DOHH2 (cell line): Measurements from ENCODE around the gene MACROD2.

ENCODE experiments used
- H3F3A ChIP-seq: fragments of 200-600 bp; sonication (generic), shearing (Covaris generic); 2 replicates; pipeline ENCODE4 v1.6.0; 2016; ENCODE audit warnings: antibody characterized with exemption, mild to moderate bottlenecking; ENCODE audit not compliant: control insufficient read depth, insufficient read depth
- H3K27ac ChIP-seq: fragments of 200-600 bp; sonication (generic); 2 replicates; pipeline ENCODE4 v1.5.1; 2014; ENCODE audit warnings: low read depth, mild to moderate bottlenecking, low read length, moderate library complexity
- H3K27me3 ChIP-seq: fragments of 200-600 bp; sonication (generic); 2 replicates; pipeline ENCODE4 v1.6.1; 2014; ENCODE audit warnings: mild to moderate bottlenecking, low read length, mixed read lengths; ENCODE audit not compliant: control insufficient read depth
- H3K36me3 ChIP-seq: fragments of 200-600 bp; sonication (generic); 2 replicates; pipeline ENCODE4 v1.6.1; 2014; ENCODE audit warnings: mild to moderate bottlenecking, low read length, moderate library complexity, mixed read lengths; ENCODE audit not compliant: control insufficient read depth
- H3K4me1 ChIP-seq: fragments of 200-600 bp; sonication (generic); 2 replicates; pipeline ENCODE4 v1.6.1; 2014; ENCODE audit warnings: mild to moderate bottlenecking, low read length, mixed read lengths; ENCODE audit not compliant: control insufficient read depth
- H3K4me2 ChIP-seq: fragments of 200-600 bp; sonication (generic); 2 replicates; pipeline ENCODE4 v1.6.0; 2014; ENCODE audit warnings: mild to moderate bottlenecking, low read length, moderate library complexity
- H3K4me3 ChIP-seq: fragments of 200-600 bp; sonication (generic); 2 replicates; pipeline ENCODE4 v1.5.1; 2014; ENCODE audit warnings: mild to moderate bottlenecking, low read length, mixed read lengths
- H3K79me2 ChIP-seq: fragments of 200-600 bp; sonication (generic); 2 replicates; pipeline ENCODE4 v1.6.1; 2014; ENCODE audit warnings: mild to moderate bottlenecking, low read length, mixed read lengths; ENCODE audit not compliant: control insufficient read depth
- H3K9me2 ChIP-seq: fragments of 200-600 bp; sonication (generic); replicated peaks from 2 replicates; pipeline ENCODE4 v1.6.1; 2014; ENCODE audit warnings: mild to moderate bottlenecking, low read length, mixed read lengths; ENCODE audit not compliant: control insufficient read depth
- H3K9me3 ChIP-seq: fragments of 200-600 bp; sonication (generic); 2 replicates; pipeline ENCODE4 v1.6.1; 2014; ENCODE audit warnings: antibody characterized with exemption, low read length, mixed read lengths; ENCODE audit not compliant: control insufficient read depth, insufficient read depth
- H4K20me1 ChIP-seq: fragments of 200-600 bp; sonication (generic); 2 replicates; pipeline ENCODE4 v1.6.0; 2014; ENCODE audit warnings: low read depth, mild to moderate bottlenecking, antibody characterized with exemption, low read length, moderate library complexity; ENCODE audit not compliant: control insufficient read depth, insufficient read depth
- CTCF ChIP-seq: fragments of 200-600 bp; sonication (generic); IDR thresholded peaks from one replicate; pipeline ENCODE4 v1.5.1; 2014; ENCODE audit warnings: antibody characterized with exemption, mild to moderate bottlenecking, low read depth, low read length; ENCODE audit not compliant: poor library complexity, severe bottlenecking
- EZH2phosphoT487 ChIP-seq: fragments of 200-600 bp; sonication (generic); IDR thresholded peaks from 2 replicates; pipeline ENCODE4 v1.6.1; 2017; ENCODE audit warnings: borderline replicate concordance, mild to moderate bottlenecking, antibody characterized with exemption, low read length, moderate library complexity, mixed read lengths

The MACROD2 gene

GRCh38 chr20:14633507-14633906 is 638.2 kb downstream of the MACROD2 start:
- H3K9me3 ChIP-seq, result no peaks in the 10 kb centered on the region
- H3K36me3 ChIP-seq, result no peaks in the 10 kb centered on the region
- H3K4me3 ChIP-seq, result no peak overlapping the region
- no peaks in the 10 kb centered on the region for H3K79me2 ChIP-seq
- no peaks in the 10 kb centered on the region for H3K9me2 ChIP-seq
- TF ChIP-seq EZH2phosphoT487 (no peak), CTCF (no peak)
- H3K27me3 ChIP-seq, result no peaks in the 10 kb centered on the region
- H3K27ac ChIP-seq, result no peak overlapping the region
- H3K4me2 ChIP-seq, result no peak overlapping the region
- H3F3A ChIP-seq, result no peaks in the 10 kb centered on the region
- H4K20me1 ChIP-seq, result no peaks in the 10 kb centered on the region
- no peaks in the 10 kb centered on the region for H3K4me1 ChIP-seq

GRCh38 chr20:14634665-14635064 is 639.3 kb downstream of the MACROD2 start:
- Histone ChIP-seq H3F3A (no peaks in the 10 kb centered on the region), H3K4me1 (no peaks in the 10 kb centered on the region), H4K20me1 (no peaks in the 10 kb centered on the region), H3K36me3 (no peaks in the 10 kb centered on the region), H3K27ac (no peak overlapping the region), H3K9me2 (no peaks in the 10 kb centered on the region), H3K79me2 (no peaks in the 10 kb centered on the region), H3K27me3 (no peaks in the 10 kb centered on the region), H3K9me3 (no peaks in the 10 kb centered on the region; the same call in 1 of the 2 replicates), H3K4me3 (no peak overlapping the region), H3K4me2 (no peak overlapping the region)
- TF ChIP-seq CTCF (no peak), EZH2phosphoT487 (no peak)

- no peaks in the 10 kb centered on the region for H4K20me1 ChIP-seq
- H3K27ac ChIP-seq, result no peak overlapping the region
- no peaks in the 10 kb centered on the region for H3K9me2 ChIP-seq
- H3K4me1 ChIP-seq, result no peaks in the 10 kb centered on the region
- no peaks in the 10 kb centered on the region for H3F3A ChIP-seq
- H3K27me3 ChIP-seq, result no peaks in the 10 kb centered on the region
- TF ChIP-seq EZH2phosphoT487, result no peak
- TF ChIP-seq CTCF, result no peak
- no peak overlapping the region for H3K4me3 ChIP-seq
- H3K4me2 ChIP-seq, result no peak overlapping the region
- no peaks in the 10 kb centered on the region; the same call in 1 of the 2 replicates for H3K9me3 ChIP-seq
- no peaks in the 10 kb centered on the region for H3K79me2 ChIP-seq
- no peaks in the 10 kb centered on the region for H3K36me3 ChIP-seq
Measured at GRCh38 chr20:14637441-14637840, 642.1 kb downstream of the MACROD2 start.

GRCh38 chr20:14643146-14643545 is 647.8 kb downstream of the MACROD2 start:
- no peaks in the 10 kb centered on the region for H3K9me2 ChIP-seq
- H3K27ac ChIP-seq, result no peak overlapping the region
- H3F3A ChIP-seq, result no peaks in the 10 kb centered on the region
- H3K4me1 ChIP-seq, result no peaks in the 10 kb centered on the region
- H3K4me3 ChIP-seq, result no peak overlapping the region
- no peaks in the 10 kb centered on the region for H3K79me2 ChIP-seq
- H3K36me3 ChIP-seq, result no peaks in the 10 kb centered on the region
- H3K27me3 ChIP-seq, result no peaks in the 10 kb centered on the region
- H4K20me1 ChIP-seq, result no peaks in the 10 kb centered on the region
- H3K9me3 ChIP-seq, result no peaks in the 10 kb centered on the region; the same call in 1 of the 2 replicates
- TF ChIP-seq CTCF (no peak), EZH2phosphoT487 (no peak)
- H3K4me2 ChIP-seq, result no peak overlapping the region
